HEK293 (cell line): Measurements from ENCODE around the gene PTPRN2.
A peak's percentile ranks its signal among the peaks of the same experiment; 100 is the strongest.

Source experiments
- EGR2 ChIP-seq: fragments of 450-650 bp; formaldehyde crosslinking; IDR thresholded peaks from 2 replicates; pipeline ENCODE4 v1.5.1; 2016; ENCODE audit warnings: low read depth, missing biosample characterization, missing genetic modification characterization
- GLI2 ChIP-seq: fragments of 450-650 bp; formaldehyde crosslinking; IDR thresholded peaks from 2 replicates; pipeline ENCODE4; 2017; ENCODE audit warnings: missing biosample characterization, missing genetic modification characterization, low read depth, borderline replicate concordance
- HOXD13 ChIP-seq: sonication (generic); formaldehyde crosslinking; IDR thresholded peaks from 2 replicates; pipeline ENCODE4 v1.8.0; 2022; ENCODE audit warnings: missing genetic modification reagents, borderline replicate concordance
- PRDM6 ChIP-seq: fragments of 450-650 bp; formaldehyde crosslinking; IDR thresholded peaks from 2 replicates; pipeline ENCODE4 v1.5.1; 2017; ENCODE audit warnings: missing biosample characterization, missing genetic modification characterization
- REPIN1 ChIP-seq: fragments of 450-650 bp; formaldehyde crosslinking; IDR thresholded peaks from 2 replicates; pipeline ENCODE4 v1.5.1; 2017; ENCODE audit warnings: missing biosample characterization, missing genetic modification characterization, low read depth
- SP2 ChIP-seq: fragments of 450-650 bp; formaldehyde crosslinking; IDR thresholded peaks from 2 replicates; pipeline ENCODE4 v1.5.1; 2016; ENCODE audit warnings: missing biosample characterization, missing genetic modification characterization
- ZBTB17 ChIP-seq: fragments of 450-650 bp; formaldehyde crosslinking; IDR thresholded peaks from 2 replicates; pipeline ENCODE4 v1.5.1; 2016; ENCODE audit warnings: missing biosample characterization, missing genetic modification characterization
- ZBTB20 ChIP-seq: fragments of 450-650 bp; formaldehyde crosslinking; IDR thresholded peaks from 2 replicates; pipeline ENCODE4 v1.5.1; 2016; ENCODE audit warnings: missing biosample characterization, missing genetic modification characterization
- ZBTB7A ChIP-seq: fragments of 450-650 bp; formaldehyde crosslinking; IDR thresholded peaks from 2 replicates; pipeline ENCODE4 v1.5.1; 2016; ENCODE audit warnings: low read depth, missing biosample characterization, missing genetic modification characterization
- ZFHX2 ChIP-seq: fragments of 450-650 bp; formaldehyde crosslinking; conservative IDR thresholded peaks from 2 replicates; pipeline ENCODE4 v1.5.1; 2016; ENCODE audit warnings: missing biosample characterization, missing genetic modification characterization
- ZFP41 ChIP-seq: fragments of 450-650 bp; formaldehyde crosslinking; IDR thresholded peaks from 2 replicates; pipeline ENCODE4 v1.5.1; 2016; ENCODE audit warnings: missing biosample characterization, missing genetic modification characterization, borderline replicate concordance
- ZIC2 ChIP-seq: fragments of 450-650 bp; formaldehyde crosslinking; IDR thresholded peaks from 2 replicates; pipeline ENCODE4 v1.5.1; 2016; ENCODE audit warnings: missing biosample characterization, missing genetic modification characterization
- ZNF112 ChIP-seq: fragments of 450-650 bp; formaldehyde crosslinking; IDR thresholded peaks from 2 replicates; pipeline ENCODE4 v1.5.0; 2017; ENCODE audit warnings: missing biosample characterization, missing genetic modification characterization
- ZNF174 ChIP-seq: fragments of 450-650 bp; formaldehyde crosslinking; IDR thresholded peaks from 2 replicates; pipeline ENCODE4 v1.5.0; 2017; ENCODE audit warnings: missing biosample characterization, mild to moderate bottlenecking, missing genetic modification characterization
- ZNF221 ChIP-seq: fragments of 450-650 bp; formaldehyde crosslinking; IDR thresholded peaks from 2 replicates; pipeline ENCODE4 v1.5.1; 2017; ENCODE audit warnings: missing biosample characterization, missing genetic modification characterization, borderline replicate concordance
- ZNF274 ChIP-seq, 2 experiments: fragments of 200-500 bp in 1 of 2; fragments of 450-650 bp in 1 of 2; sonication (Bioruptor generic) in 1 of 2; formaldehyde crosslinking in 1 of 2; IDR thresholded peaks; 2 replicates each; pipeline versions ENCODE4 v1.5.1 to v1.6.1; 2014 to 2016; ENCODE audit warnings: borderline replicate concordance in 1 of 2, inconsistent platforms in 1 of 2, low read length in 1 of 2, missing biosample characterization in 1 of 2, missing genetic modification characterization in 1 of 2
- ZNF37A ChIP-seq: fragments of 450-650 bp; IDR thresholded peaks from 2 replicates; pipeline ENCODE4 v1.5.1; 2018; ENCODE audit warnings: missing biosample characterization, missing genetic modification characterization
- ZNF426 ChIP-seq: fragments of 450-650 bp; formaldehyde crosslinking; IDR thresholded peaks from 2 replicates; pipeline ENCODE4 v1.5.1; 2017; ENCODE audit warnings: missing biosample characterization, missing genetic modification characterization, mild to moderate bottlenecking, inconsistent platforms, moderate library complexity
- ZNF792 ChIP-seq: fragments of 450-650 bp; formaldehyde crosslinking; IDR thresholded peaks from 2 replicates; pipeline ENCODE4 v1.5.1; 2016; ENCODE audit warnings: missing biosample characterization, missing genetic modification characterization
- ZNF837 ChIP-seq: fragments of 450-650 bp; formaldehyde crosslinking; IDR thresholded peaks from 2 replicates; pipeline ENCODE4 v1.5.1; 2016; ENCODE audit warnings: missing biosample characterization, missing genetic modification characterization
- ZNF843 ChIP-seq: fragments of 450-650 bp; formaldehyde crosslinking; IDR thresholded peaks from 2 replicates; pipeline ENCODE4 v1.5.1; 2016; ENCODE audit warnings: missing biosample characterization, missing genetic modification characterization
- TF ChIP-seq, protein P1 (sequence below): fragments of 450-650 bp; formaldehyde crosslinking; optimal IDR thresholded peaks from 2 replicates; pipeline ENCODE3; 2016; ENCODE audit warnings: missing biosample characterization, mild to moderate bottlenecking, missing genetic modification characterization
- TF ChIP-seq, protein P2 (sequence below): fragments of 450-650 bp; formaldehyde crosslinking; IDR thresholded peaks from 2 replicates; pipeline ENCODE4 v1.5.1; 2017; ENCODE audit warnings: missing biosample characterization, missing genetic modification characterization
- TF ChIP-seq, protein P3 (sequence below): fragments of 450-650 bp; formaldehyde crosslinking; conservative IDR thresholded peaks from 2 replicates; pipeline ENCODE4 v1.5.1; 2016; ENCODE audit warnings: low read depth, missing biosample characterization, missing genetic modification characterization
- TF ChIP-seq, protein P4 (sequence below): fragments of 450-650 bp; formaldehyde crosslinking; IDR thresholded peaks from 2 replicates; pipeline ENCODE4 v1.5.1; 2016; ENCODE audit warnings: missing biosample characterization, missing genetic modification characterization
- TF ChIP-seq, protein P5 (sequence below): fragments of 450-650 bp; formaldehyde crosslinking; IDR thresholded peaks from 2 replicates; pipeline ENCODE4 v1.5.1; 2016; ENCODE audit warnings: missing biosample characterization, missing genetic modification characterization

The PTPRN2 gene

DNA sequence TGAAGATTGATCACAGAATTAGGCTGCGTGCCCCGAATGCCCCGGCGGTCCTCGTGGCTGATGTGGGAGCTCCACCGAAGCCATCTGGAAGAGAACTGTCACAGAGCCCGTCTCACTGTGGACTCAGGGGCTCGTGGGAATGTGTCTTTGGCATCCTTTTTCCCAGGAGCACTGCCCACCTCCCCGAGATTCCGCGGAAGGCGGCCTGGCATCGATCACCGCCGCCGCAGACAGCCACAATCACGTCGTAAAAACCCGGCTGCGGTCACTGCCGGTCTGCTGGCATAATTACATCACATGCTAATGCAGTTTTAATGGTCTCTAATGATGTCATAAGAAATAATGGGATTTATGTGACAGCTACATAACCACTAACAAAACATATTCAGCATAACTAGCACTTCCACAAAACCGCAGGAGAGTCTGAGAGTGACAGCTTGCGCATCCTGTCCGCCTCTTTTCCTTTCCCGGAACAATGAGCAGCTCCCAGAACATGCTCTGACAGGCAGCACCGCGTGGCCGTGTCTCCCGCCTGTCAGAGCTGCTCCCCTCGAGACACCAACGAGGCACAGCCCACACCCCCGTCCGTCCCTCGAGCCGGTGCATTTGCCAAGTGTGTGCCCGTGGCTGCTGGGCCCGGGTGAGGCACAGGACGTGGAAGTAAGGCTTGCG is 490.0 kb downstream of the PTPRN2 start (continued):
- no peak for TF ChIP-seq ZNF837 (tag by site-specific recombination)
- peak; percentile 55; the same call in 1 of the 2 replicates for TF ChIP-seq ZBTB7A (tag by site-specific recombination)
- TF ChIP-seq ZNF843 (tag by site-specific recombination): peak; percentile 94
- no peak for TF ChIP-seq ZFHX2
- TF ChIP-seq ZNF274 (IDR thresholded peaks at IDR 0.05; ENCODE audit: low read length): no peak
- no peak for TF ChIP-seq ZNF274 (tag by site-specific recombination; IDR thresholded peaks at IDR 0.05; ENCODE audit: borderline replicate concordance)
- TF ChIP-seq, protein P1, sequence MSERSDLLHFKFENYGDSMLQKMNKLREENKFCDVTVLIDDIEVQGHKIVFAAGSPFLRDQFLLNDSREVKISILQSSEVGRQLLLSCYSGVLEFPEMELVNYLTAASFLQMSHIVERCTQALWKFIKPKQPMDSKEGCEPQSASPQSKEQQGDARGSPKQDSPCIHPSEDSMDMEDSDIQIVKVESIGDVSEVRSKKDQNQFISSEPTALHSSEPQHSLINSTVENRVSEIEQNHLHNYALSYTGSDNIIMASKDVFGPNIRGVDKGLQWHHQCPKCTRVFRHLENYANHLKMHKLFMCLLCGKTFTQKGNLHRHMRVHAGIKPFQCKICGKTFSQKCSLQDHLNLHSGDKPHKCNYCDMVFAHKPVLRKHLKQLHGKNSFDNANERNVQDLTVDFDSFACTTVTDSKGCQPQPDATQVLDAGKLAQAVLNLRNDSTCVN (tag by site-specific recombination): peak; percentile 36
- TF ChIP-seq REPIN1 (tag by site-specific recombination): no peak
- no peak for TF ChIP-seq ZBTB20
- peak; percentile 94 for TF ChIP-seq HOXD13 (CRISPR knock-in tag)
- peak; percentile 60; the same call in 1 of the 2 replicates for TF ChIP-seq ZIC2 (tag by site-specific recombination)
- TF ChIP-seq, protein P2, sequence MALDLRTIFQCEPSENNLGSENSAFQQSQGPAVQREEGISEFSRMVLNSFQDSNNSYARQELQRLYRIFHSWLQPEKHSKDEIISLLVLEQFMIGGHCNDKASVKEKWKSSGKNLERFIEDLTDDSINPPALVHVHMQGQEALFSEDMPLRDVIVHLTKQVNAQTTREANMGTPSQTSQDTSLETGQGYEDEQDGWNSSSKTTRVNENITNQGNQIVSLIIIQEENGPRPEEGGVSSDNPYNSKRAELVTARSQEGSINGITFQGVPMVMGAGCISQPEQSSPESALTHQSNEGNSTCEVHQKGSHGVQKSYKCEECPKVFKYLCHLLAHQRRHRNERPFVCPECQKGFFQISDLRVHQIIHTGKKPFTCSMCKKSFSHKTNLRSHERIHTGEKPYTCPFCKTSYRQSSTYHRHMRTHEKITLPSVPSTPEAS: 0 out of 2 replicates have a peak, but pooled peaks have one; percentile 60
- TF ChIP-seq ZNF37A (tag by site-specific recombination): 0 out of 2 replicates have a peak, but pooled peaks have one; percentile 51
- TF ChIP-seq EGR2 (tag by site-specific recombination): no peak
- TF ChIP-seq ZNF221: 0 out of 2 replicates have a peak, but pooled peaks have one; percentile 58
- TF ChIP-seq, protein P3, sequence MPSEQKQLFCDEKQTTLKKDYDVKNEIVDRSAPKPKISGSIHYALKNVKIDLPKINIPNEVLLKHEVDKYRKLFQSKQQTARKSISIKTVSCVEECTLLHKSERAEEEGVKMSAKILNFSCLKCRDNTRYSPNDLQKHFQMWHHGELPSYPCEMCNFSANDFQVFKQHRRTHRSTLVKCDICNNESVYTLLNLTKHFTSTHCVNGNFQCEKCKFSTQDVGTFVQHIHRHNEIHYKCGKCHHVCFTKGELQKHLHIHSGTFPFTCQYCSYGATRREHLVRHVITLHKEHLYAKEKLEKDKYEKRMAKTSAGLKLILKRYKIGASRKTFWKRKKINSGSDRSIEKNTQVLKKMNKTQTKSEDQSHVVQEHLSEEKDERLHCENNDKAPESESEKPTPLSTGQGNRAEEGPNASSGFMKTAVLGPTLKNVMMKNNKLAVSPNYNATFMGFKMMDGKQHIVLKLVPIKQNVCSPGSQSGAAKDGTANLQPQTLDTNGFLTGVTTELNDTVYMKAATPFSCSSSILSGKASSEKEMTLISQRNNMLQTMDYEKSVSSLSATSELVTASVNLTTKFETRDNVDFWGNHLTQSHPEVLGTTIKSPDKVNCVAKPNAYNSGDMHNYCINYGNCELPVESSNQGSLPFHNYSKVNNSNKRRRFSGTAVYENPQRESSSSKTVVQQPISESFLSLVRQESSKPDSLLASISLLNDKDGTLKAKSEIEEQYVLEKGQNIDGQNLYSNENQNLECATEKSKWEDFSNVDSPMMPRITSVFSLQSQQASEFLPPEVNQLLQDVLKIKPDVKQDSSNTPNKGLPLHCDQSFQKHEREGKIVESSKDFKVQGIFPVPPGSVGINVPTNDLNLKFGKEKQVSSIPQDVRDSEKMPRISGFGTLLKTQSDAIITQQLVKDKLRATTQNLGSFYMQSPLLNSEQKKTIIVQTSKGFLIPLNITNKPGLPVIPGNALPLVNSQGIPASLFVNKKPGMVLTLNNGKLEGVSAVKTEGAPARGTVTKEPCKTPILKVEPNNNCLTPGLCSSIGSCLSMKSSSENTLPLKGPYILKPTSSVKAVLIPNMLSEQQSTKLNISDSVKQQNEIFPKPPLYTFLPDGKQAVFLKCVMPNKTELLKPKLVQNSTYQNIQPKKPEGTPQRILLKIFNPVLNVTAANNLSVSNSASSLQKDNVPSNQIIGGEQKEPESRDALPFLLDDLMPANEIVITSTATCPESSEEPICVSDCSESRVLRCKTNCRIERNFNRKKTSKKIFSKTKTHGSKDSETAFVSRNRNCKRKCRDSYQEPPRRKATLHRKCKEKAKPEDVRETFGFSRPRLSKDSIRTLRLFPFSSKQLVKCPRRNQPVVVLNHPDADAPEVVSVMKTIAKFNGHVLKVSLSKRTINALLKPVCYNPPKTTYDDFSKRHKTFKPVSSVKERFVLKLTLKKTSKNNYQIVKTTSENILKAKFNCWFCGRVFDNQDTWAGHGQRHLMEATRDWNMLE (tag by site-specific recombination): peak; percentile 63; the same call in 1 of the 2 replicates
- TF ChIP-seq, protein P4, sequence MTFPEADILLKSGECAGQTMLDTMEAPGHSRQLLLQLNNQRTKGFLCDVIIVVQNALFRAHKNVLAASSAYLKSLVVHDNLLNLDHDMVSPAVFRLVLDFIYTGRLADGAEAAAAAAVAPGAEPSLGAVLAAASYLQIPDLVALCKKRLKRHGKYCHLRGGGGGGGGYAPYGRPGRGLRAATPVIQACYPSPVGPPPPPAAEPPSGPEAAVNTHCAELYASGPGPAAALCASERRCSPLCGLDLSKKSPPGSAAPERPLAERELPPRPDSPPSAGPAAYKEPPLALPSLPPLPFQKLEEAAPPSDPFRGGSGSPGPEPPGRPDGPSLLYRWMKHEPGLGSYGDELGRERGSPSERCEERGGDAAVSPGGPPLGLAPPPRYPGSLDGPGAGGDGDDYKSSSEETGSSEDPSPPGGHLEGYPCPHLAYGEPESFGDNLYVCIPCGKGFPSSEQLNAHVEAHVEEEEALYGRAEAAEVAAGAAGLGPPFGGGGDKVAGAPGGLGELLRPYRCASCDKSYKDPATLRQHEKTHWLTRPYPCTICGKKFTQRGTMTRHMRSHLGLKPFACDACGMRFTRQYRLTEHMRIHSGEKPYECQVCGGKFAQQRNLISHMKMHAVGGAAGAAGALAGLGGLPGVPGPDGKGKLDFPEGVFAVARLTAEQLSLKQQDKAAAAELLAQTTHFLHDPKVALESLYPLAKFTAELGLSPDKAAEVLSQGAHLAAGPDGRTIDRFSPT (tag by site-specific recombination): peak; percentile 99
- TF ChIP-seq GLI2 (tag by site-specific recombination): peak; percentile 93
- TF ChIP-seq ZNF792 (tag by site-specific recombination): no peak
- no peak for TF ChIP-seq ZNF174
- TF ChIP-seq ZFP41: no peak
- TF ChIP-seq SP2 (tag by site-specific recombination): peak; percentile 63
- no peak for TF ChIP-seq ZNF112 (tag by site-specific recombination)
- TF ChIP-seq ZNF426 (tag by site-specific recombination): no peak
- TF ChIP-seq, protein P5, sequence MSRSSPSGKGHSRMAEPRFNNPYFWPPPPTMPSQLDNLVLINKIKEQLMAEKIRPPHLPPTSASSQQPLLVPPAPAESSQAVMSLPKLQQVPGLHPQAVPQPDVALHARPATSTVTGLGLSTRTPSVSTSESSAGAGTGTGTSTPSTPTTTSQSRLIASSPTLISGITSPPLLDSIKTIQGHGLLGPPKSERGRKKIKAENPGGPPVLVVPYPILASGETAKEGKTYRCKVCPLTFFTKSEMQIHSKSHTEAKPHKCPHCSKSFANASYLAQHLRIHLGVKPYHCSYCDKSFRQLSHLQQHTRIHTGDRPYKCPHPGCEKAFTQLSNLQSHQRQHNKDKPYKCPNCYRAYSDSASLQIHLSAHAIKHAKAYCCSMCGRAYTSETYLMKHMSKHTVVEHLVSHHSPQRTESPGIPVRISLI (tag by site-specific recombination): peak; percentile 94
- TF ChIP-seq PRDM6 (tag by site-specific recombination): peak; percentile 77; the same call in 1 of the 2 replicates
- TF ChIP-seq ZBTB17: peak; percentile 84
